DMS79 (cell line): ENCODE measurements around the gene BCL2L13.

Experiments used
- DNase-seq: peaks from one replicate; lab custom pipeline; 2025; lab: John Stamatoyannopoulos, UW

The BCL2L13 gene

GRCh38 chr22:17780116-17780740, 141.7 kb downstream of the BCL2L13 start:
- DNase-seq: no peak
